ENCODE results near the gene NRXN3. TPM values are rescaled to one million over a fixed set of nuclear protein-coding genes. Genes with fewer than 3 reads are reported as not detected.
A peak's percentile ranks its signal among the peaks of the same experiment; 100 is the strongest.

Gene NRXN3
- total RNA-seq, 5 donors from 2014 or later (not counting 1 experiment from before 2014, with no cell fraction given) = not detected

DNA sequence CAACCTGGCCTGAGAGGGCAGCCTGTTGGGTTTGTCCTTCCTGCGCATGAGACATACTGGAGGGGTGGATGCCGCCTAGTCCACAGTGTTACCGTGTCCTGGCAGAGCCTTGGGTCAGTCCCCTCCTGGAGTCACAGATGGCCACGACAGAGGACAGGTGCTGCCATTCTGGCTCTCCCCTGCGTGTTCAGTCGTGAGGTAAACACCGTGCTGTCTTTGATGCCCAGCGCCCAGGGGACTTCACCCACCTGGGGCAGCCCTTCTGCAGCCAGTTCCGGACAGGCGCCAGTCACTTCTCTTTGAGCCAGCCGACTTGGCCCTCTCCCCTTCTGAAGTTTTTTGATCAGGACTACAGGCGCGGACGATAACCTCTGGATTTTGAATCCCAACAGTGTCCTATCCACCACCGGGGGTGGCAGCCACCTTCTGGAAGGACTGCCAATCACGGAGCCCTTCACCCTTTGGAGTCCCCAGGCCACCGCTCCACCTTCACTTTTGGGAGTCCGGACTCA, 1108.2 kb downstream of the NRXN3 start:
- ATAC-seq (replicated peaks in 1 of 4) = no peak
- no peaks in the 10 kb centered on the region for H3K36me3 Mint-ChIP-seq
- Histone ChIP-seq H3K27me3 (replicated peaks in 1 of 2; ENCODE audit: control insufficient read depth in 2 of 2, extremely low read depth in 1 of 2, insufficient read depth in 2 of 2, low read length in 1 of 2) (peaks cover 12 to 27% of the 10 kb centered on the region in 2 experiments), H3K4me3 (ENCODE audit: control insufficient read depth in 1 of 2, extremely low read depth in 1 of 2, low read length in 1 of 2) (no peak overlapping the region), H3K9me3 (no peaks in the 10 kb centered on the region), H3K36me3 (ENCODE audit: control insufficient read depth in 2 of 2, extremely low read depth in 1 of 2, insufficient read depth in 1 of 2, low read length in 1 of 2) (no peaks in the 10 kb centered on the region), H3K27ac (ENCODE audit: low read length) (no peak overlapping the region), H3K4me1 (ENCODE audit: control insufficient read depth in 1 of 2, extremely low read depth in 1 of 2, insufficient read depth in 2 of 2, low read length in 2 of 2) (no peaks in the 10 kb centered on the region)
- no peak overlapping the region for H3K4me3 Mint-ChIP-seq
- POLR2A ChIA-PET = no interaction called here
- H3K27ac Mint-ChIP-seq = no peak overlapping the region
- DNase-seq = no peak
- CTCF ChIA-PET = no interaction called here
- H3K9me3 Mint-ChIP-seq = peaks cover 4 to 7% (median 6%) of the 10 kb centered on the region in 3 donors
- peaks cover 0 to 6% (median 3%) of the 10 kb centered on the region in 3 donors for H3K4me1 Mint-ChIP-seq
- H3K27me3 Mint-ChIP-seq = peaks cover 35 to 46% of the 10 kb centered on the region in 2 donors
- 16% methylated on average over 18 of the region's 18 CpGs for WGBS (ENCODE audit: insufficient coverage)

DNA sequence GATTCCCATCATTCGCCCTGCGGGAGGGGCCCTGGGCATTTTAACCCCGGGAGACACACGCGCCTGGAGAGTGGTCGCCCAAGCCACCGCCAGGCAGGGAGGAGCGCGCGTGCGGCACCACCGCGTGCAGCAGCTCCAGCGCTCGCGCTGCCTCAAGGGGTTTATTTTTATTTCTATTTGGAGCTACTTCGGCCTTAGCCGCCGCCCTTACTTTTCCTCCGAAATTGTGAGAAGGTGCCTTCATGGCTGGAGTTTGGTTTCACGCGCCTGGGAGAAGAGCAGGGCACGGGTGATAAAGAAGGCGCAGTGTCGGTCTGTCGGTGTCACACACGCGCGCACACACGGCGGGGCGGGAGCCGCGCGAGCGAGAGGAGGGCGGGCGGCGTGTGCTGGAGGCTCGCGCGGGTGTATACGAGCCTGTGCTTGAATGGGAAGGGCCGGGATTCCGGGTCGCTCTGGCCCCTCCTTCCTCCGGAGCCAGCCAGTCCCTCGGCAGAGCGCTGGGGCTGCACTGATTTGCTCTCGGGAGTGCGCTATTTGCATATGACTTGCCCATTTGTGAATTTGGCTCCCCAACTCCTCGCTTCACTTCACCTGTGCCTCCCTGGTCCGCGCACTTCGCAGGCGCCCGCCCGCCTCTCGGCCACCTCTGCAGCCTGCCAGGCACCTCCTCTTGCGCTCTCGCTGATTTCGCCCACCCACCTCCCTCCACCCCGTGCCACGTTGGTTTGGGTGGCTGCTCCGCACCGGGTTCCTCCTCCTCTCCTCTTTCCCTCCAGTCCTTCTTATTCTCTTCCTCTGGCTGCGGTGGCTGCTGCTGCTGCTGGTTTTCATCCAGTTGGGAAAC, 1108.8 kb downstream of the NRXN3 start:
- no peak overlapping the region for H3K4me3 Mint-ChIP-seq
- WGBS (ENCODE audit: insufficient coverage) = 5% methylated on average over 62 of the region's 67 CpGs

DNA sequence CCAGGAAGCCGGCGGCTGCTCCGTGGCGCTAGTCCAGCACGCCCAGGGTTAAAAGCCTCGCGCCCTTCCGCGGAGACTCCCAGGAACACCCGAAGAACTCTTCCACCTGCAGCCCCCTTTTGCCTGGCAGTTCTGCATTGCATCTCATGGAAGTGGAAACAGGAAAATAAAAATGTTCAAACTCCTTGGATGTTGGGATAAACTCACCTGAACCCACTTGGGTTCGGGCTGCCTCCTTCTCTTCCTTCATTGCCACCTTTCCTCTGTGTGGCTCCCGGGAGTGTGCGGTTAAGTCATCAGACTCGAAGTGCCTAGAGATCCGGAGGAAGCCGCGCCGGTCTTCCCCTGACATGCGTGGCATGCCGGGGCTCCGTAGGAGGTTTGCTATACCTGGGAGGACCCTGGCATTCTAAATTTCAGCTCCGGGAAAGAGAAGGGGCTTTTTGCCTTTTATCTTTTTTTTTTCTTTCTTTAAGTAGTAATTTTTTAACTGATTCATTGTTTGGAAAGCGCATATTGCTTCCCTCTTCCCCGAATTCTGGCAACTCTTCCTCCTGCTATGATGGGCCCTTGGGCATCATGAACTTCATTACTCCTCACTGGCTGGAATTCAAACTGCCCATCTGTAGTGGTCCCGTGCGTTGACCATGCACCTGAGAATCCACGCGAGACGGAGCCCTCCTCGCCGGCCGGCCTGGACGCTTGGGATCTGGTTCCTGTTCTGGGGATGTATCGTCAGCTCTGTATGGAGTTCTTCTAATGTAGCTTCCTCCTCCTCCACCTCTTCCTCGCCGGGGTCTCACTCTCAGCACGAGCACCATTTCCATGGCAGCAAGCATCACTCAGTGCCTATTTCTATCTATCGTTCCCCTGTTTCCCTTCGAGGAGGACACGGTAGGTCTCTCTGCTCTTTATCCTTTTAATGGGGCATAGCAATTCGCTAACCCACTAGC, 1109.7 kb downstream of the NRXN3 start:
- no peak for ATAC-seq (replicated peaks in 1 of 4)
- Histone ChIP-seq H3K9me3 (no peaks in the 10 kb centered on the region), H3K27me3 (replicated peaks in 1 of 2; ENCODE audit: control insufficient read depth in 2 of 2, extremely low read depth in 1 of 2, insufficient read depth in 2 of 2, low read length in 1 of 2) (peaks cover 15 to 27% of the 10 kb centered on the region in 2 experiments), H3K4me1 (ENCODE audit: control insufficient read depth in 1 of 2, extremely low read depth in 1 of 2, insufficient read depth in 2 of 2, low read length in 2 of 2) (no peaks in the 10 kb centered on the region), H3K36me3 (ENCODE audit: control insufficient read depth in 2 of 2, extremely low read depth in 1 of 2, insufficient read depth in 1 of 2, low read length in 1 of 2) (no peaks in the 10 kb centered on the region), H3K27ac (ENCODE audit: low read length) (no peak overlapping the region), H3K4me3 (ENCODE audit: control insufficient read depth in 1 of 2, extremely low read depth in 1 of 2, low read length in 1 of 2) (no peak overlapping the region)
- Mint-ChIP-seq H3K4me1 (peaks cover 0 to 6% (median 3%) of the 10 kb centered on the region in 3 donors), H3K36me3 (no peaks in the 10 kb centered on the region), H3K27ac (peak overlapping the region in 1 of 2 donors; percentile 24), H3K4me3 (no peak overlapping the region), H3K9me3 (peaks cover 4 to 6% (median 4%) of the 10 kb centered on the region in 3 donors), H3K27me3 (peaks cover 36 to 46% of the 10 kb centered on the region in 2 donors)
- ChIA-PET POLR2A (no interaction called here), CTCF (no interaction called here)
- DNase-seq = no peak
- 13% methylated on average over 14 of the region's 41 CpGs for WGBS (ENCODE audit: insufficient coverage)

More for the DNA sequence above, 1108.8 kb downstream of the NRXN3 start:
- Mint-ChIP-seq H3K9me3 (peaks cover 4 to 6% (median 4%) of the 10 kb centered on the region in 3 donors), H3K36me3 (no peaks in the 10 kb centered on the region), H3K4me1 (peaks cover 0 to 6% (median 3%) of the 10 kb centered on the region in 3 donors), H3K27ac (no peak overlapping the region), H3K27me3 (peaks cover 36 to 46% of the 10 kb centered on the region in 2 donors)
- Histone ChIP-seq H3K9me3 (no peaks in the 10 kb centered on the region), H3K4me3 (ENCODE audit: control insufficient read depth in 1 of 2, extremely low read depth in 1 of 2, low read length in 1 of 2) (no peak overlapping the region), H3K4me1 (ENCODE audit: control insufficient read depth in 1 of 2, extremely low read depth in 1 of 2, insufficient read depth in 2 of 2, low read length in 2 of 2) (no peaks in the 10 kb centered on the region), H3K27ac (ENCODE audit: low read length) (no peak overlapping the region), H3K36me3 (ENCODE audit: control insufficient read depth in 2 of 2, extremely low read depth in 1 of 2, insufficient read depth in 1 of 2, low read length in 1 of 2) (no peaks in the 10 kb centered on the region), H3K27me3 (replicated peaks in 1 of 2; ENCODE audit: control insufficient read depth in 2 of 2, extremely low read depth in 1 of 2, insufficient read depth in 2 of 2, low read length in 1 of 2) (peaks cover 15 to 27% of the 10 kb centered on the region in 2 experiments)
- ChIA-PET POLR2A (no interaction called here), CTCF (no interaction called here)
- DNase-seq (no peak), ATAC-seq (replicated peaks in 1 of 4) (no peak)

DNA sequence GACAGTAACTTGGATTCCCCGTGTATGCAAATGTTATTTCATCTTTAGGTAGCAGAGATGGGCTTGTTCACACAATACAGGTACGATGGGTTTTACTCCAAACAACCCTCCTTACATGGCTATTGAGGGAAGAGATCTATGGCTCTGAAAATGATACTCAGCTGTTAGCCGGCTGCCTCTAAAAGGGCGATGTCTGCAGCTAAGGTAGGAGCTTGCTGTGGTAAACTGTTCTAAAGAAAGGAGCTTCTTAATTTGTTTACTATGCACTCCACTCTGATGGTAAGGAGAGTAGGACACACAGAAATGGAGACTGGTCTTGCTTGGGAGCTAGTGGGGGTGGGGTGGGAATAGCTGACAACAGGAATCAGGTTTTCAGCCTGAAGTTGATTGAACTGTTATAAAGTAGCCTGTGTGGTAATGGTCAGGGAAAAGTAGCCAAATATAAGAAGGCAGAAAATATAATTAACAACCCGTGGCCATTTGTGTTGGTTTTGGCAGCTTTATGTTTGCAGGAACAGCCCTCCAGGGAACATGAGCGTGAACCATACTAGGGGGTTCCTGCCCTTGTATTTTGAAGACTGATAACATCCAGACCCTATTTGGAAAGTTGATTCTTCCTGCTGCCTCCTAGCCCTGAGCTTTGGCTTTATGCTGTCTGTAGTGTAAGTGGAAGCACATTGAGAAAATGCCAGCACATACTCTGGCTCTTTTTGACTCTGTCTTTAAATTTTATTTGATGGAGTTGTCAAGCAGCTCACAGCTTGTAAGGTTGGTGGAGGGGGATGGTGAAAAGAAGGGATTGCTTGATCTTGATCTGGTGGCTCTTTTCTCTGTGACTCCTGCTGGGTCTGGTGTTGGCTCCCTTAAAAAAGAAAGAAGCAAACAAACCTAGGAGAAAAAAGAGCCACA, 1111.3 kb downstream of the NRXN3 start:
- Mint-ChIP-seq H3K36me3 (no peaks in the 10 kb centered on the region), H3K4me3 (no peak overlapping the region), H3K4me1 (peaks cover 0 to 6% (median 3%) of the 10 kb centered on the region in 3 donors), H3K27me3 (peaks cover 36 to 46% of the 10 kb centered on the region in 2 donors), H3K27ac (no peak overlapping the region), H3K9me3 (peaks cover 4 to 6% (median 4%) of the 10 kb centered on the region in 3 donors)
- no peak for ATAC-seq (replicated peaks in 1 of 4)
- no peak overlapping the region for H3K27ac ChIP-seq (ENCODE audit: low read length)
- ChIA-PET POLR2A (no interaction called here), CTCF (no interaction called here)
- no peaks in the 10 kb centered on the region for H3K4me1 ChIP-seq (ENCODE audit: control insufficient read depth in 1 of 2, extremely low read depth in 1 of 2, insufficient read depth in 2 of 2, low read length in 2 of 2)
- WGBS (ENCODE audit: insufficient coverage) = 24% methylated on average over 2 of the region's 6 CpGs
- no peaks in the 10 kb centered on the region for H3K36me3 ChIP-seq (ENCODE audit: control insufficient read depth in 2 of 2, extremely low read depth in 1 of 2, insufficient read depth in 1 of 2, low read length in 1 of 2)
- no peak overlapping the region for H3K4me3 ChIP-seq (ENCODE audit: control insufficient read depth in 1 of 2, extremely low read depth in 1 of 2, low read length in 1 of 2)
- peaks cover 15 to 27% of the 10 kb centered on the region in 2 experiments for H3K27me3 ChIP-seq (replicated peaks in 1 of 2; ENCODE audit: control insufficient read depth in 2 of 2, extremely low read depth in 1 of 2, insufficient read depth in 2 of 2, low read length in 1 of 2)
- no peaks in the 10 kb centered on the region for H3K9me3 ChIP-seq
- no peak for DNase-seq

DNA sequence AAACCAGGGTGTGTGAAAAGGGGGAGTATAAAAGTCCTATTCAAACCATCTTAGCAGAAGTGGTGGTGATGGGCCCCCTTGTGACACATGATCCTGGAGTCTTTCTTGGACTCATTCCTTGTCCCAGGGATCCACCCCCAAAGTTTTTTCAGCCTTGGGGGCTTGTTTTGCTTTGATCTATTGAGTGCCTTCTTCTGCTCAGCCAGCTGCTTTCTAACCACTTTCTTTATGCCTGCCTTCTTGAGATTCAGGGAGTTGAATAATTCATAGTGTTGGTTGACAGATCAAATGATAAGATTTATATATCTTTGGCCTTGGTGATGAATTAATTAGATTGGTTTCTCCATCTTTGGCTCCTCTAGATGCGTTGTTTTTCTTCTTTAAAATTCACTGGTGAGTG, 1114.4 kb downstream of the NRXN3 start:
- peaks cover 0 to 6% (median under 1%) of the 10 kb centered on the region in 3 donors for H3K4me1 Mint-ChIP-seq
- DNase-seq (no peak), ATAC-seq (replicated peaks in 1 of 4) (no peak)
- CTCF ChIA-PET = no interaction called here
- POLR2A ChIA-PET = no interaction called here
- 80% methylated on average over 1 of the region's 1 CpG for WGBS (ENCODE audit: insufficient coverage)
- H3K36me3 Mint-ChIP-seq = no peaks in the 10 kb centered on the region
- H3K9me3 Mint-ChIP-seq = peaks cover 4 to 10% (median 5%) of the 10 kb centered on the region in 3 donors
- no peaks in the 10 kb centered on the region for H3K4me1 ChIP-seq (ENCODE audit: control insufficient read depth in 1 of 2, extremely low read depth in 1 of 2, insufficient read depth in 2 of 2, low read length in 2 of 2)
- no peak overlapping the region for H3K27ac Mint-ChIP-seq
- peaks cover 20 to 22% of the 10 kb centered on the region in 2 donors for H3K27me3 Mint-ChIP-seq
- no peak overlapping the region for H3K4me3 Mint-ChIP-seq
- H3K4me3 ChIP-seq (ENCODE audit: control insufficient read depth in 1 of 2, extremely low read depth in 1 of 2, low read length in 1 of 2) = no peak overlapping the region
- H3K9me3 ChIP-seq = no peaks in the 10 kb centered on the region
- peaks cover 7 to 13% of the 10 kb centered on the region in 2 experiments for H3K27me3 ChIP-seq (replicated peaks in 1 of 2; ENCODE audit: control insufficient read depth in 2 of 2, extremely low read depth in 1 of 2, insufficient read depth in 2 of 2, low read length in 1 of 2)
- no peak overlapping the region for H3K27ac ChIP-seq (ENCODE audit: low read length)
- H3K36me3 ChIP-seq (ENCODE audit: control insufficient read depth in 2 of 2, extremely low read depth in 1 of 2, insufficient read depth in 1 of 2, low read length in 1 of 2) = no peaks in the 10 kb centered on the region
